ENCODE measurements around the gene POLL.

DNA sequence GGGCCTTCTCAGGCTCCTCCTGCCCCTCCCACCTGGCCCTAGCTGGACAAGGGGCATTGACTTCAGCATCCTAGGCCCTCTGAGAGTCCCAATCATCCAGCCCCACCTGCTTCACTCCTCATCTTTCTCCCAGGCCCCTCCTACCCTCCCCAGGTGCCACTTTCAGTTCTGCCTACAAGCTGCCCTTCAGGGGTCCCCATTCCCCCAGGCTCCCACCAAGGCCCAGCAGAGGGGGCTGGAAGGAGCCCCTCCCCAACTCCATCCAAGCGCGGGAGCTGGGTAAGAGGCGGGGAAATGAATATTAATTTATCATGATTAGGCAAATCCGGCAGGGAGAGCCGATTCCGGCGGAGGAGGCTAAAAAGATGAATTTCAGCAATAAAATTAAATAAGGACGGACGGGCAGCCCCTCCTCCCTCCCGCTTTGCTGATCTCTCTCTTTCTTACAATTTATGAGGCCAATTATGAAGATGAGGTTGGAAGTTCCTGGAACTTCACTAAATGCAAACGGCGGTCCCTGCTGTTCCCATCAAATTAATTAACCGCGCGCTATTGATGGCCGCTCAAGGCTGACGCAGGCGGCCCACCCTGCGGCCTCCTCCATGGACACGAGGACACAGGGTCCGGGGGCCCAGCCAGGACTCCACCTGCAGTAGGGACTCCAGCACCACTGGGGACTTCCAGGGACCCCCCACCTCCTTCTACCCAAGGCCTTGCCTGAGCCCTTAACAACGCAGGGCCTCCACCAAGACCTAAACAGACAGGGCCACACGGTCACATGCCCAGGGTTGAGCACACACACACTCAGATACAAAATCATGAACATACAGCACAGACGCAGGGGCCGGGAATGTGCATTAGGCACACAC lies 13.9 kb downstream of the POLL start:
- TF ChIP-seq, protein P1, sequence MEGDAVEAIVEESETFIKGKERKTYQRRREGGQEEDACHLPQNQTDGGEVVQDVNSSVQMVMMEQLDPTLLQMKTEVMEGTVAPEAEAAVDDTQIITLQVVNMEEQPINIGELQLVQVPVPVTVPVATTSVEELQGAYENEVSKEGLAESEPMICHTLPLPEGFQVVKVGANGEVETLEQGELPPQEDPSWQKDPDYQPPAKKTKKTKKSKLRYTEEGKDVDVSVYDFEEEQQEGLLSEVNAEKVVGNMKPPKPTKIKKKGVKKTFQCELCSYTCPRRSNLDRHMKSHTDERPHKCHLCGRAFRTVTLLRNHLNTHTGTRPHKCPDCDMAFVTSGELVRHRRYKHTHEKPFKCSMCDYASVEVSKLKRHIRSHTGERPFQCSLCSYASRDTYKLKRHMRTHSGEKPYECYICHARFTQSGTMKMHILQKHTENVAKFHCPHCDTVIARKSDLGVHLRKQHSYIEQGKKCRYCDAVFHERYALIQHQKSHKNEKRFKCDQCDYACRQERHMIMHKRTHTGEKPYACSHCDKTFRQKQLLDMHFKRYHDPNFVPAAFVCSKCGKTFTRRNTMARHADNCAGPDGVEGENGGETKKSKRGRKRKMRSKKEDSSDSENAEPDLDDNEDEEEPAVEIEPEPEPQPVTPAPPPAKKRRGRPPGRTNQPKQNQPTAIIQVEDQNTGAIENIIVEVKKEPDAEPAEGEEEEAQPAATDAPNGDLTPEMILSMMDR (IDR thresholded peaks at IDR 0.05): no peak
- no peak for TF ChIP-seq POLR2A (IDR thresholded peaks at IDR 0.05)

Data from testis (tissue), 2 donors.